RCC 7860 (cell line): ENCODE results near the gene BICD1.

Experiments
- DNase-seq: peaks from one replicate; pipeline ENCODE4 v3.0.0-alpha.2; 2015; ENCODE audit warnings: low spot score
- FAIRE-seq: peaks from 2 replicates; lab custom pipeline; 2012; peaks lifted over from hg19 to GRCh38; lab: Jason Lieb, UNC

The BICD1 gene

DNA sequence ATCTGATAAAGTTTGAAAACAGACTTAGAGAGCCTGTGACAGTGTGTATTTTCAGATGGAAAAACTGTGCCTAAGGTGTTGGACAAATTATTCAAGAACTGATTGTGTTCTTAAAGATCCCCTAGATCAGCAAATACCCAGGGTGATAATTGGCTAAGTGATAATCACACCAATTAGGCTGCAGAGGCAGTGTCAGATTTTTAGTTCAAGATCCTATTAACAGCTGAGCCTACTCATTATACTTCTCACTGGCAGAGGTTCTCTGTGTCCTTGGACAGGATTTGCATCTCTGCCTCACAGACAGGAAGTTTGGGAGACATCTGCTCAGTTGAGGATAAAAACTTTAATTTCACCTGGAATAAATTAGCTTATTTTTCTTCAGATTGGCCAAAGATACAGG, 288.4 kb downstream of the BICD1 start:
- FAIRE-seq = no peak

DNA sequence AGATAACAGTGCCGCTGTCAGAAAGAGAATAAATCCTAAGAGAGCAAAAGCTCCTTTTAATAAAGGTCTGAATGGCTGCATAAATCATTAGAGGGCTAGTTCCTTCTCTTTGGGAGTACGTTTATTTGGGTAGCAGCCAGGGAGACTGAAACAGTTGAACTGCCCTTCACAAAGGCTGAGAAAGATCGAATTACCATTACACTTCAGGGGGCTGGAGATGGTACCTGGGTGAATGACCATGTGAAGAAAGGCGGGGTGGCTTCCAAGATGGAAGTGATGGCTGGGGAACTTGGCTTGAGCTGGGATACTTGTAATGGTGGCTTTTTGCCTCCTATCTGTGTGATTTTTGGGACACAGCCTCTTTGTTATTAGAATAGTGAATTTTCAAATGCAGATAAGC, 291.0 kb downstream of the BICD1 start:
- FAIRE-seq (no peak), DNase-seq (no peak)

More for the DNA sequence above, 288.4 kb downstream of the BICD1 start:
- DNase-seq = no peak

DNA sequence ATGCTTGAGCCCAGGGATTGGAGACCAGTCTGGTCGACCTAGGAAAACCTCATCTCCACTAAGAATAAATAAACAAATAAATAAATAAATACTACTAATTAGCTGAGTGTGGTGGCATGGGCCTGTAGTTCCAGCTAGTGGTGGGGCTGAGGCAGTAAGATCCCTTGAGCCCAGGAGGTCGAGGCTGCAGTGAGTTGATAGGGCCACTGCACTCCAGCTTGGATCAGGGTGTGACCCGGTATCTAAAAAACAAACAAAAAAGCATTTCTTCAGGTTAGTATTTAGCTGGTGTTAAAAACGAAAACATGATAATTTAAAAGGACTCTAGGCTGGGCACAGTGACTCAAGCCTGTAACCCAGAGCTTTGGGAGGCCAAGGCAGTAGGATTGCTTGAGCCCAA, 291.5 kb downstream of the BICD1 start:
- FAIRE-seq (no peak), DNase-seq (no peak)

GRCh38 chr12:32398816-32399369, 292.2 kb downstream of the BICD1 start:
- FAIRE-seq (no peak), DNase-seq (no peak)

- FAIRE-seq (no peak), DNase-seq (peak; percentile 79)
These were observed 292.9 kb downstream of the BICD1 start, which contains the start of gene FGD4 for GRCh38 chr12:32399370-32400113. TSS of gene FGD4 (plus strand) at chr12:32399558.

DNA sequence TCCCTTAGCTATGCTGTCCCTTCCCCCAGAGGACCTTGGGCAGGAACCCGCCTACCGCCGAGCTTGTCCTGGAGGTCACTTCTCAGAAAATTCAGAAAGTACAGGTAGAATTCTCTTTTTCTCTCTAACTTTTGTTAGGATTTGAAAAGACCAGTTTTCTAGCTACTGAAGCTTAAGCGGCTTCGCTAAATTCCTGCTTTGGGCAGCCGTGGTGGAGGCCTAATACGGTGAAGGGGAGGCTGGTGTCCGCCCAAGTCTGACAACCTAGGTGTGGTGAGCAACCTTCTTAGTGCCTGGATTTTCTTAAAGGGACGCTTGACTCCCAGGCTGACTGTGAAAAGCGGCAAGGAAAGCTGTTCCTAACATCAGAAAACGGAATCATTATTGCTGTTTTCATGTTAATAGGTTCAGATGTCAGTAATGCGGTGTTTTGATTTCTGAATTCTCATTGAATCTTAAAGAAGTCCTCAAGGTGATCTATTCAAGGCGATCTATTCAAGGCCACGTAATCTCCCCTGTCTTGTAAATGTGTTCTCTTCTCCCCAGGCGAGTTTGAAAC, 293.5 kb downstream of the BICD1 start:
- DNase-seq = peak; percentile 19
- no peak for FAIRE-seq

DNA sequence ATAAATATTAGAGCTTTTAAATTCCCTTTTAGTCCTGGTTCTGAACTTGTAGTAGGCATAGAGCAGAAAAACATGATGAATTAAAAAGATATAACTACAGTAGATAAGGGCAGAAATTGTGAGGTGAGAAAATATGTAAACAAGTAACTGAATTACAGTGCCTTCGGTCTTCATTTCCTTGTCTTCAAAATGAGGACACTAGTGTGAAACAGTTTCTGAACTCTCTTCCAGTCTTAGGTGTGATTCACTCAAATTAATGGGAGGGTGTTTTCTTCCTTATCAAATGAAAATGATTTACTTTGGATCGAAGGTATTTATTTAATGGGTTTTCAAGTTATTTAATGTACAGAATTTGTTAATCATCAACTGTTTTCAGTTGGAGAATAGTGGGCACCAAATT, 294.2 kb downstream of the BICD1 start:
- DNase-seq (no peak), FAIRE-seq (peak; percentile 50)

DNA sequence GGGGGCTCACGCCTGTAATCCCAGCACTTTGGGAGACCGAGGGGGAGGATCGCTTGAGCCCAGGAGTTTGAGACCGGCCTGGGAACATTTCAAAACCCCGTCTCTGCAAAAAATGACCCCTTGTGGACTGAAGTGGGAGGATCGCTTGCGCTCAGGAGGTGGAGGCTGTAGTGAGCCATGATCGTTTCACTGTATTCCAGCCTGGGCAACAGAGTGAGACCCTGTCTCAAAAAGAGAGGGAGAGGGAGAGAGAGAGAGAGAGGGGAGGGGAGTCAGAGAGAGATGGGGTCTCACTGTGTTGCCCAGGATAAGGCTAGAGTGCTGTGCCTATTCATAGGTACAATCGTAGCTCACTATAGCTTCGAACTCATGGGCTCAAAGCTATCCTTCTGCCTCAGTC, 295.5 kb downstream of the BICD1 start:
- FAIRE-seq = no peak
- no peak for DNase-seq

GRCh38 chr12:32402946-32403345, 296.3 kb downstream of the BICD1 start:
- no peak for DNase-seq
- no peak for FAIRE-seq

DNA sequence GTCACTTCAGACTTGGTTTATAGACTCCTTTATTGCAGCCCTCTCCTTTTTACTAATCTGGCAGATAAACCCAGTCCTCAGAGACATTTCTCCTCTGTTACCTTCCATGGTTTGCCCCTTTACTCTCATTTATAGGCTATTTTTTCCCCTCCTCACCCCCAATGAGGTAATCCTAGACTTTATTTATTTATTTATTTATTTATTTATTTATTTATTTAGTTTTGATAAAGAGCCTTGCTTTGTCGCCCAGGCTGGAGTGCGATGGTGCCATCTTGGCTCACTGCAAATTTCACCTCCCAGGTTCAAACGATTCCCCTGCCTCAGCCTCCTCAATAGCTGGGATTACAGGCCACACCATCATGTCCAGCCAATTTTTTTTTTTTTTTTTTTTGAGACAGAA, 301.1 kb downstream of the BICD1 start:
- no peak for FAIRE-seq
- DNase-seq = no peak

GRCh38 chr12:32413412-32413811, 306.8 kb downstream of the BICD1 start:
- DNase-seq (no peak), FAIRE-seq (no peak)

DNA sequence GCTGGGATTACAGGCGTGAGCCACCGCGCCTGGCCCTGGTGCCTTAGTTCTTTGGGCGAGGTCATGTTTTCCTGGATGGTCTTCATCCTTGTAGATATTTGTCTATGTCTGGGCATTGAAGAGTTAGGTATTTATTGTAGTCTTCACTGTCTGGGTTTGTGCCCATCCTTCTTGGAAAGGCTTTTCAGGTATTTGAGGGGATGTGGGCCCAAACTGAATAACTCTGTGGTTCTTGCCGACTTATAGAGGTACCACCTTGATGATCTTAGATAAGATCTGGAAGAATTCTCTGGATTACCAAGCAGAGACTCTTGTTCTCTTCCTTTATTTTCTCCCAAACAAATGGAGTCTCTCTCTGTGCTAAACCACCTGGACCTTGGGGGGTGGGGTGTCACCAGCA, 311.6 kb downstream of the BICD1 start:
- DNase-seq (no peak), FAIRE-seq (no peak)

DNA sequence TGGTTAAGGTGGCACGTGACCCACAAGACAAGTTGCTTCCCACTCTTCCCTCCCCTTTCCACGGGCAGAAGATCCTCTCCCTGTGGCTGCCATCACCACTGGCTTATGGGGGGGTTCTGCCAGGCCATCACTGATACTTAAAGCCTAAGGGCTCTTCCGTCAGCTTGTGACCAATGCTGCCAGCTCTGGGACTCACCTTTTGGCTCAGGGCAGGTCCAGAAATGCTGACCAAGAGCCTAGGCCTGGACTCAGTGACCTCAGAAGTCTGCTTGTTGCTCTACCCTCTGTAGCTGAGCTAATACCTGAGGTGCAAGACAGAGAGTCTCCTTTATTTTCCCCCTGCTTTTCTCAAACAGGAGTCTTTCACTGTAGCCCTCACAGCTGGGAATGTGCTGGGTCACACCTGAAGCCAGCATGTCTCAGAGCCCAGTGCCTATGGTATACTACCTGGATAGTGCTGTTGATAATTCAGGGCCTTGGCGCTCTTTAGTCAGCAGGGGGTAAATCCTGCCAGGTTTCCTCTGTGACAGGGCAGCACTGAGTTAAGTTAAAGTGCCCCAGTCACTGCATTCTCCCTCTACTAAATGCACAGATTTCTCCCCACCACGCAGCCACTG, 312.4 kb downstream of the BICD1 start:
- FAIRE-seq (no peak), DNase-seq (no peak)

DNA sequence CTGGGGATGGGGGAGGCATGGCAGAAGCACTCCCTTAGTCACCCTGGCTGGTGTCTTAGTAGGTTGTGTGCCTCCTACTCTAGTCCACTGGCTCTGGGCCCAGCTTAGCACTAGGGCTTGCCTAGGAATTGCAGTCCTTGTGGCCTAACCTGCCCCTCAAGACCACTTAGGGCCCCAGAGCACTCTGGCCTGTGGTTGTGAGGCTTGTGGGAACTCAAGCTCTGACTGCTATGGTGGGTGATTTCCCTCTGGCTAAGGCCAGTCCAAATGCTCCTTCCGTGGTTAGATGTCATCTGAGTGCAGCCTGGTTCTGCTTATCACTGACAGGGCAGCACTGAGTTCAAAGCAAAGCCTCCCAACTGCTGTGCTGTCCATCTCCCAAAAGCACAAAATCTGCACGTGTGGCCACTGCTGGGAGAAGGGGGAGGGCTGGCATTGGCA, 312.9 kb downstream of the BICD1 start:
- peak; percentile 84 for FAIRE-seq
- DNase-seq = peak; percentile 78

- DNase-seq = no peak
- FAIRE-seq = no peak
These were observed 313.7 kb downstream of the BICD1 start for GRCh38 chr12:32420356-32420755.

GRCh38 chr12:32423559-32423958, 316.9 kb downstream of the BICD1 start:
- no peak for FAIRE-seq
- no peak for DNase-seq

- no peak for FAIRE-seq
- DNase-seq = no peak
These were observed 324.4 kb downstream of the BICD1 start for GRCh38 chr12:32431025-32431424.
